ENCODE results near the gene ATP8A2.

DNA sequence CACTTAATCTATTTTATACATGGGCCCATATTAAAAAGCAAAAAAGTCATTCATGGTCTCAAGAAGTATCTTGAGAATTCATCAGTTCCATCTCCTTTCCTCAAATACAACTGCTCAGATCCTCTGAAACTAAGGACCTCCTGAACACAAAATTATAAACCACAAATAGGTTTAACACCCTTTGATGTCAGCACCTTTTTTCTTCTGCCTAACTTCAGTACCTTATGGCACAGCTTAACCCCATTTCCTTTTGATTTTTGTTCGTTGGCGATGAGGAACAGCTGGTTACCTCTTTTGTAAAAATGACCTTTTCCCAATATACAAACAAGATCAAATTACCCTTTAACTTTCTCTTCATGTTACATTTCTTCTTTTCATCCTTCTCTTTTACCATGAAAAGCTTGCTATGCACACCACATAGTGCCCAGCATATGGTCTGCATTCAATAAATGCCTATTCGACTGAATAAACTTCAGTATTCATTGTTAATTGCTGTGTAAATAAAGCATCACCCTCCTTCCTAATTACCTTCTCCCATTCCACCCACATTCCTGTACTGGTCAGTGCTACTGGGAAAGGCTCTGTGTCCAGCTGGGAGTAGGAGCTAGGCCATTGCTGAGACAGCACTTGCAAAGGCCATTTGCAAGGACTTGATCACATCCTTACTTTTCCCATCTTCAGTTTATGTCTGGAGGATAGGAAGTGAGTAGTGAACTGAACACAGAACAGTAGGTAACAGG lies 362.1 kb downstream of the ATP8A2 start:
- no peak for TF ChIP-seq HNRNPL (IDR thresholded peaks at IDR 0.05; ENCODE audit: low read depth, low read length)
- TF ChIP-seq CHD4 (IDR thresholded peaks at IDR 0.05; ENCODE audit: insufficient read depth, insufficient replicate concordance, low read depth, low read length, poor library complexity, severe bottlenecking): no peak
- no peak for TF ChIP-seq MTA2 (IDR thresholded peaks at IDR 0.05; ENCODE audit: low read depth)
- TF ChIP-seq CCNT2 (IDR thresholded peaks at IDR 0.05; ENCODE audit: borderline replicate concordance, extremely low read depth, insufficient read length, low read depth, low read length): no peak
- TF ChIP-seq, protein P1, sequence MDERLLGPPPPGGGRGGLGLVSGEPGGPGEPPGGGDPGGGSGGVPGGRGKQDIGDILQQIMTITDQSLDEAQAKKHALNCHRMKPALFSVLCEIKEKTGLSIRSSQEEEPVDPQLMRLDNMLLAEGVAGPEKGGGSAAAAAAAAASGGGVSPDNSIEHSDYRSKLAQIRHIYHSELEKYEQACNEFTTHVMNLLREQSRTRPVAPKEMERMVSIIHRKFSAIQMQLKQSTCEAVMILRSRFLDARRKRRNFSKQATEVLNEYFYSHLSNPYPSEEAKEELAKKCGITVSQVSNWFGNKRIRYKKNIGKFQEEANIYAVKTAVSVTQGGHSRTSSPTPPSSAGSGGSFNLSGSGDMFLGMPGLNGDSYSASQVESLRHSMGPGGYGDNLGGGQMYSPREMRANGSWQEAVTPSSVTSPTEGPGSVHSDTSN (CRISPR knock-in tag; IDR thresholded peaks at IDR 0.05; ENCODE audit: low read depth): no peak
- TF ChIP-seq, protein P1 (tag; conservative IDR thresholded peaks at IDR 0.05; ENCODE audit: low read depth): no peak
- TF ChIP-seq, protein P2, sequence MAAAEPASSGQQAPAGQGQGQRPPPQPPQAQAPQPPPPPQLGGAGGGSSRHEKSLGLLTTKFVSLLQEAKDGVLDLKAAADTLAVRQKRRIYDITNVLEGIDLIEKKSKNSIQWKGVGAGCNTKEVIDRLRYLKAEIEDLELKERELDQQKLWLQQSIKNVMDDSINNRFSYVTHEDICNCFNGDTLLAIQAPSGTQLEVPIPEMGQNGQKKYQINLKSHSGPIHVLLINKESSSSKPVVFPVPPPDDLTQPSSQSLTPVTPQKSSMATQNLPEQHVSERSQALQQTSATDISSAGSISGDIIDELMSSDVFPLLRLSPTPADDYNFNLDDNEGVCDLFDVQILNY (CRISPR knock-in tag; IDR thresholded peaks at IDR 0.05): no peak
- TF ChIP-seq ZNF79 (CRISPR knock-in tag; IDR thresholded peaks at IDR 0.05; ENCODE audit: low read depth): no peak
- TF ChIP-seq CEBPG (CRISPR knock-in tag; IDR thresholded peaks at IDR 0.05): no peak
- no peak for TF ChIP-seq CEBPG (tag; conservative IDR thresholded peaks at IDR 0.05 in 1 of 2, IDR thresholded peaks at IDR 0.05 in 1 of 2)
- no peak for TF ChIP-seq POLR3A (IDR thresholded peaks at IDR 0.05; ENCODE audit: borderline replicate concordance, extremely low read depth, insufficient read depth, insufficient read length)
- no peak for TF ChIP-seq STAT5A (IDR thresholded peaks at IDR 0.05; ENCODE audit: borderline replicate concordance, low read length)
- TF ChIP-seq, protein P3, sequence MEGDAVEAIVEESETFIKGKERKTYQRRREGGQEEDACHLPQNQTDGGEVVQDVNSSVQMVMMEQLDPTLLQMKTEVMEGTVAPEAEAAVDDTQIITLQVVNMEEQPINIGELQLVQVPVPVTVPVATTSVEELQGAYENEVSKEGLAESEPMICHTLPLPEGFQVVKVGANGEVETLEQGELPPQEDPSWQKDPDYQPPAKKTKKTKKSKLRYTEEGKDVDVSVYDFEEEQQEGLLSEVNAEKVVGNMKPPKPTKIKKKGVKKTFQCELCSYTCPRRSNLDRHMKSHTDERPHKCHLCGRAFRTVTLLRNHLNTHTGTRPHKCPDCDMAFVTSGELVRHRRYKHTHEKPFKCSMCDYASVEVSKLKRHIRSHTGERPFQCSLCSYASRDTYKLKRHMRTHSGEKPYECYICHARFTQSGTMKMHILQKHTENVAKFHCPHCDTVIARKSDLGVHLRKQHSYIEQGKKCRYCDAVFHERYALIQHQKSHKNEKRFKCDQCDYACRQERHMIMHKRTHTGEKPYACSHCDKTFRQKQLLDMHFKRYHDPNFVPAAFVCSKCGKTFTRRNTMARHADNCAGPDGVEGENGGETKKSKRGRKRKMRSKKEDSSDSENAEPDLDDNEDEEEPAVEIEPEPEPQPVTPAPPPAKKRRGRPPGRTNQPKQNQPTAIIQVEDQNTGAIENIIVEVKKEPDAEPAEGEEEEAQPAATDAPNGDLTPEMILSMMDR (IDR thresholded peaks at IDR 0.05 in 2 of 3, conservative IDR thresholded peaks at IDR 0.05 in 1 of 3; ENCODE audit: insufficient read depth in 2 of 3, low read depth in 1 of 3, low read length in 3 of 3): no peak
- TF ChIP-seq ZNF197 (CRISPR knock-in tag; IDR thresholded peaks at IDR 0.05; ENCODE audit: low read depth): no peak
- TF ChIP-seq, protein P4, sequence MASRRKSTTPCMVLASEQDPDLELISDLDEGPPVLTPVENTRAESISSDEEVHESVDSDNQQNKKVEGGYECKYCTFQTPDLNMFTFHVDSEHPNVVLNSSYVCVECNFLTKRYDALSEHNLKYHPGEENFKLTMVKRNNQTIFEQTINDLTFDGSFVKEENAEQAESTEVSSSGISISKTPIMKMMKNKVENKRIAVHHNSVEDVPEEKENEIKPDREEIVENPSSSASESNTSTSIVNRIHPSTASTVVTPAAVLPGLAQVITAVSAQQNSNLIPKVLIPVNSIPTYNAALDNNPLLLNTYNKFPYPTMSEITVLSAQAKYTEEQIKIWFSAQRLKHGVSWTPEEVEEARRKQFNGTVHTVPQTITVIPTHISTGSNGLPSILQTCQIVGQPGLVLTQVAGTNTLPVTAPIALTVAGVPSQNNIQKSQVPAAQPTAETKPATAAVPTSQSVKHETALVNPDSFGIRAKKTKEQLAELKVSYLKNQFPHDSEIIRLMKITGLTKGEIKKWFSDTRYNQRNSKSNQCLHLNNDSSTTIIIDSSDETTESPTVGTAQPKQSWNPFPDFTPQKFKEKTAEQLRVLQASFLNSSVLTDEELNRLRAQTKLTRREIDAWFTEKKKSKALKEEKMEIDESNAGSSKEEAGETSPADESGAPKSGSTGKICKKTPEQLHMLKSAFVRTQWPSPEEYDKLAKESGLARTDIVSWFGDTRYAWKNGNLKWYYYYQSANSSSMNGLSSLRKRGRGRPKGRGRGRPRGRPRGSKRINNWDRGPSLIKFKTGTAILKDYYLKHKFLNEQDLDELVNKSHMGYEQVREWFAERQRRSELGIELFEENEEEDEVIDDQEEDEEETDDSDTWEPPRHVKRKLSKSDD (conservative IDR thresholded peaks at IDR 0.05; ENCODE audit: low read length): no peak
- TF ChIP-seq POLR2A (conservative IDR thresholded peaks at IDR 0.05): no peak

All from K562 (cell line).